MCF 10A (cell line): Measurements from ENCODE around the gene HSD11B1L. TPM values are rescaled to one million over a fixed set of nuclear protein-coding genes. Genes with fewer than 3 reads are reported as not detected.

Experiments
- BruUV-seq: library from RNA; stranded (reverse); fragments of 400-500 nt; replicated peaks from 2 replicates; lab custom pipeline; 2021; lab: Mats Ljungman, UMichigan
- CTCF ChIA-PET: fragments of 300-600 bp; sonication (Branson Sonifier 250); formaldehyde crosslinking; extraction: SDS; loops from one replicate; lab custom pipeline; 2021; ENCODE audit warnings: antibody characterized with exemption, inconsistent platforms; lab: Yijun Ruan, JAX
- POLR2A ChIA-PET: fragments of 300-600, 350-650 bp; sonication (Branson Sonifier 250); formaldehyde crosslinking; extraction: SDS; loops from one replicate; lab custom pipeline; 2020; ENCODE audit warnings: antibody characterized with exemption, inconsistent platforms; lab: Yijun Ruan, JAX
- DNase-seq: peaks from one replicate; pipeline ENCODE4 v3.0.0-alpha.2; 2018; ENCODE audit not compliant: unreplicated experiment
- H3K27ac Mint-ChIP-seq: one replicate; pipeline ENCODE4 v1.8.0; 2022; ENCODE audit warnings: mild to moderate bottlenecking, low read depth, mixed read lengths; ENCODE audit not compliant: unreplicated experiment
- H3K27me3 Mint-ChIP-seq: one replicate; pipeline ENCODE4 v1.8.0; 2022; ENCODE audit warnings: mixed read lengths; ENCODE audit not compliant: insufficient read depth, unreplicated experiment
- H3K36me3 Mint-ChIP-seq: one replicate; pipeline ENCODE4 v1.8.0; 2022; ENCODE audit warnings: mild to moderate bottlenecking, moderate library complexity, mixed read lengths; ENCODE audit not compliant: insufficient read depth, unreplicated experiment
- H3K4me1 Mint-ChIP-seq: one replicate; pipeline ENCODE4 v1.8.0; 2022; ENCODE audit warnings: mixed read lengths; ENCODE audit not compliant: insufficient read depth, unreplicated experiment
- H3K4me3 Mint-ChIP-seq: one replicate; pipeline ENCODE4 v1.8.0; 2022; ENCODE audit warnings: mild to moderate bottlenecking, moderate library complexity, mixed read lengths; ENCODE audit not compliant: unreplicated experiment
- H3K9me3 Mint-ChIP-seq: one replicate; pipeline ENCODE4 v1.8.0; 2022; ENCODE audit warnings: mixed read lengths; ENCODE audit not compliant: unreplicated experiment
- CTCF ChIP-seq: fragments of 200-600 bp; IDR thresholded peaks from one replicate; pipeline ENCODE4 v1.8.0; 2022; ENCODE audit warnings: antibody characterized with exemption, mild to moderate bottlenecking; ENCODE audit not compliant: unreplicated experiment
- intact Hi-C: fragments of 100-400 bp; cut with micrococcal nuclease; formaldehyde crosslinking; loops from 2 replicates; pipeline ENCODE4 v1.14.1; 2022
- total RNA-seq: library from RNA; stranded (reverse); gene quantifications from 2 replicates; pipeline ENCODE4 v1.2.3, GENCODE V29; 2022

The HSD11B1L gene
- total RNA-seq, 1 experiment from 2014 or later = 5.5 TPM

GRCh38 chr19:5693195-5694166 is 12.7 kb downstream of the HSD11B1L start:
- Mint-ChIP-seq H3K4me3 (peak overlapping the region; percentile 92), H3K9me3 (no peaks in the 10 kb centered on the region), H3K27me3 (no peaks in the 10 kb centered on the region), H3K4me1 (no peaks in the 10 kb centered on the region), H3K27ac (peak overlapping the region; percentile 51), H3K36me3 (peaks cover 83% of the 10 kb centered on the region)
- no peak for DNase-seq
- BruUV-seq = TSS peak; percentile 8
- intact Hi-C loops = loop anchor here (10.0 kb wide), 1 partner anchor 101 kb away; the partner anchor contains the start of gene DUS3L
- TF ChIP-seq CTCF = no peak
- ChIA-PET CTCF (no interaction called here), POLR2A (interaction anchor here (1.6 kb wide), 1 partner anchor 25 kb away, joined by 12 read pairs; no protein-coding TSS in a partner anchor)

- ChIA-PET CTCF (interaction anchor here (0.6 kb wide), 2 partner anchors 31 to 229 kb away, joined by 3 read pairs; no protein-coding TSS in a partner anchor), POLR2A (interaction anchor here (0.9 to 1.6 kb wide), 2 partner anchors 24 to 25 kb away, joined by 4 to 12 read pairs; no protein-coding TSS in a partner anchor)
- TF ChIP-seq CTCF = no peak
- no peak overlapping the region for H3K4me3 Mint-ChIP-seq
- DNase-seq = no peak
- H3K36me3 Mint-ChIP-seq = peaks cover 89% of the 10 kb centered on the region
- H3K4me1 Mint-ChIP-seq = no peaks in the 10 kb centered on the region
- BruUV-seq = no TSS peak
- intact Hi-C loops = loop anchor here (10.0 kb wide), 1 partner anchor 100 kb away; the partner anchor contains the start of gene DUS3L
- no peaks in the 10 kb centered on the region for H3K27me3 Mint-ChIP-seq
- no peaks in the 10 kb centered on the region for H3K9me3 Mint-ChIP-seq
- H3K27ac Mint-ChIP-seq = peak overlapping the region; percentile 51
Observed at GRCh38 chr19:5694167-5694955, 13.5 kb downstream of the HSD11B1L start.

GRCh38 chr19:5694956-5695648 is 14.3 kb downstream of the HSD11B1L start:
- CTCF ChIA-PET = interaction anchor here (0.6 kb wide), 2 partner anchors 32 to 229 kb away, joined by 3 read pairs; no protein-coding TSS in a partner anchor
- Mint-ChIP-seq H3K27ac (no peak overlapping the region), H3K4me1 (no peaks in the 10 kb centered on the region), H3K4me3 (no peak overlapping the region), H3K9me3 (no peaks in the 10 kb centered on the region), H3K27me3 (no peaks in the 10 kb centered on the region), H3K36me3 (peaks cover 88% of the 10 kb centered on the region)
- no peak for DNase-seq
- POLR2A ChIA-PET = interaction anchor here (0.9 kb wide), 1 partner anchor 24 kb away, joined by 4 read pairs; no protein-coding TSS in a partner anchor
- TF ChIP-seq CTCF = no peak
- BruUV-seq = no TSS peak
- intact Hi-C loops = loop anchor here (10.0 kb wide), 1 partner anchor 100 kb away; the partner anchor contains the start of gene DUS3L
